NCI-H82 (cell line): ENCODE data around the gene INTS1.

Experiments
- DNase-seq: peaks from one replicate; lab custom pipeline; 2025; lab: John Stamatoyannopoulos, UW

The INTS1 gene

GRCh38 chr7:1431634-1432380, 72.4 kb downstream of the INTS1 start:
- DNase-seq = no peak

GRCh38 chr7:1431226-1431625, 73.0 kb downstream of the INTS1 start:
- DNase-seq = no peak

GRCh38 chr7:1430056-1430845, 73.9 kb downstream of the INTS1 start:
- no peak for DNase-seq

- no peak for DNase-seq
Observed at GRCh38 chr7:1428941-1429501, 75.2 kb downstream of the INTS1 start.

GRCh38 chr7:1427064-1427657, 77.0 kb downstream of the INTS1 start:
- no peak for DNase-seq

GRCh38 chr7:1426474-1426873, 77.7 kb downstream of the INTS1 start:
- no peak for DNase-seq

GRCh38 chr7:1425292-1426136, 78.7 kb downstream of the INTS1 start:
- peak; percentile 41 for DNase-seq

- no peak for DNase-seq
Observed at GRCh38 chr7:1424041-1424440, 80.1 kb downstream of the INTS1 start.

GRCh38 chr7:1423264-1423811, 80.9 kb downstream of the INTS1 start:
- DNase-seq = no peak

- DNase-seq = peak; percentile 28
Observed at GRCh38 chr7:1422512-1423263, 81.5 kb downstream of the INTS1 start.

- no peak for DNase-seq
Observed at GRCh38 chr7:1421946-1422345, 82.2 kb downstream of the INTS1 start.

GRCh38 chr7:1421020-1421790, 83.0 kb downstream of the INTS1 start:
- DNase-seq = no peak
